Neural cell (in vitro differentiated cells): ENCODE measurements around the gene VPS39. TPM values are rescaled to one million over a fixed set of nuclear protein-coding genes. Genes with fewer than 3 reads are reported as not detected.
A peak's percentile ranks its signal among the peaks of the same experiment; 100 is the strongest.

Source experiments
- H2AFZ ChIP-seq: fragments of 200-600, 300-800 bp; sonication (generic), shearing (Covaris generic); 2 replicates; pipeline ENCODE4 v1.6.0; 2014; ENCODE audit warnings: low read depth, mild to moderate bottlenecking, antibody characterized with exemption, low read length, moderate library complexity
- H3F3A ChIP-seq: fragments of 200-600 bp; shearing (Covaris generic); 2 replicates; pipeline ENCODE4 v1.6.1; 2016; ENCODE audit warnings: mild to moderate bottlenecking, moderate library complexity, mixed read lengths, antibody characterized with exemption, low read length; ENCODE audit not compliant: insufficient read depth, poor library complexity, severe bottlenecking
- H3K27ac ChIP-seq: fragments of 200-600, 300-800 bp; sonication (generic), shearing (Covaris generic); 2 replicates; pipeline ENCODE4 v1.5.1; 2014; ENCODE audit warnings: mild to moderate bottlenecking, low read length, moderate library complexity
- H3K27me3 ChIP-seq: fragments of 300-800, 200-600 bp; sonication (generic), shearing (Covaris generic); 2 replicates; pipeline ENCODE4 v1.6.0; 2014; ENCODE audit warnings: mild to moderate bottlenecking, low read depth, low read length, moderate library complexity; ENCODE audit not compliant: insufficient read depth
- H3K36me3 ChIP-seq: fragments of 300-800, 200-600 bp; sonication (generic), shearing (Covaris generic); 2 replicates; pipeline ENCODE4 v1.5.1; 2014; ENCODE audit warnings: mild to moderate bottlenecking, antibody characterized with exemption, low read length, moderate library complexity; ENCODE audit not compliant: insufficient read depth
- H3K4me2 ChIP-seq: fragments of 300-800, 200-600 bp; sonication (generic), shearing (Covaris generic); 2 replicates; pipeline ENCODE4 v1.6.0; 2014; ENCODE audit warnings: mild to moderate bottlenecking, low read length
- H3K4me3 ChIP-seq: fragments of 300-800, 200-600 bp; sonication (generic), shearing (Covaris generic); 2 replicates; pipeline ENCODE4 v1.5.1; 2014; ENCODE audit warnings: mild to moderate bottlenecking, low read length, moderate library complexity
- H3K79me2 ChIP-seq: fragments of 200-600 bp; shearing (Covaris generic); replicated peaks from 2 replicates; pipeline ENCODE4 v1.6.0; 2014; ENCODE audit warnings: mild to moderate bottlenecking, low read length, moderate library complexity; ENCODE audit not compliant: insufficient read depth
- H3K9ac ChIP-seq: fragments of 300-800, 200-600 bp; sonication (generic), shearing (Covaris generic); 2 replicates; pipeline ENCODE4 v1.6.1; 2016; ENCODE audit warnings: mild to moderate bottlenecking, low read length, mixed read lengths
- H3K9me2 ChIP-seq: fragments of 200-600 bp; shearing (Covaris generic); 2 replicates; pipeline ENCODE4 v1.6.1; 2016; ENCODE audit warnings: mild to moderate bottlenecking, low read length, mixed read lengths; ENCODE audit not compliant: insufficient read depth
- H3K9me3 ChIP-seq: fragments of 200-600, 300-800 bp; sonication (generic), shearing (Covaris generic); 2 replicates; pipeline ENCODE4 v1.6.1; 2016; ENCODE audit warnings: mild to moderate bottlenecking, mixed run types, low read length, moderate library complexity, mixed read lengths
- H4K20me1 ChIP-seq: fragments of 200-600 bp; shearing (Covaris generic); 2 replicates; pipeline ENCODE4 v1.6.1; 2016; ENCODE audit warnings: mild to moderate bottlenecking, mixed run types; ENCODE audit not compliant: insufficient read depth
- CTCF ChIP-seq: fragments of 450-650 bp; IDR thresholded peaks from 2 replicates; pipeline ENCODE4 v1.5.1; 2014; ENCODE audit warnings: antibody characterized with exemption, mild to moderate bottlenecking, moderate library complexity; ENCODE audit not compliant: poor library complexity, severe bottlenecking
- EP300 ChIP-seq: fragments of 450-650 bp; conservative IDR thresholded peaks from 2 replicates; pipeline ENCODE4 v1.6.1; 2014; ENCODE audit warnings: antibody characterized with exemption, mild to moderate bottlenecking, moderate library complexity; ENCODE audit not compliant: poor library complexity, severe bottlenecking
- EZH2 ChIP-seq: fragments of 200-600, 300-800 bp; shearing (Covaris generic), sonication (generic); IDR thresholded peaks from 2 replicates; pipeline ENCODE4 v1.6.1; 2014; ENCODE audit warnings: antibody characterized with exemption, low read length, borderline replicate concordance, mild to moderate bottlenecking; ENCODE audit not compliant: insufficient read depth, poor library complexity, severe bottlenecking
- MXI1 ChIP-seq: fragments of 450-650 bp; conservative IDR thresholded peaks from 2 replicates; pipeline ENCODE4 v1.6.1; 2014; ENCODE audit warnings: antibody characterized with exemption, mild to moderate bottlenecking; ENCODE audit not compliant: poor library complexity, severe bottlenecking
- POLR2AphosphoS5 ChIP-seq: IDR thresholded peaks from 2 replicates; pipeline ENCODE4 v1.6.1; 2012
- RAD21 ChIP-seq: fragments of 450-650 bp; conservative IDR thresholded peaks from 2 replicates; pipeline ENCODE4 v1.6.1; 2014; ENCODE audit warnings: antibody characterized with exemption, mild to moderate bottlenecking, moderate library complexity
- REST ChIP-seq: IDR thresholded peaks from 2 replicates; pipeline ENCODE4 v1.6.1; 2012; ENCODE audit warnings: borderline replicate concordance
- SMC3 ChIP-seq: fragments of 450-650 bp; conservative IDR thresholded peaks from 2 replicates; pipeline ENCODE4 v1.6.1; 2014; ENCODE audit warnings: antibody characterized with exemption, mild to moderate bottlenecking, moderate library complexity; ENCODE audit not compliant: poor library complexity
- TAF1 ChIP-seq: IDR thresholded peaks from 2 replicates; pipeline ENCODE4 v1.6.1; 2012; ENCODE audit warnings: low read depth
- polyA minus RNA-seq: library from RNA; depleted of rRNA, polyadenylated mRNA; stranded (reverse); fragments of >200 nt; gene quantifications from 2 replicates; pipeline ENCODE4 v1.2.3, GENCODE V29; 2014
- polyA plus RNA-seq: library from polyadenylated mRNA; depleted of rRNA; stranded (reverse); fragments of >200 nt; gene quantifications from 2 replicates; pipeline ENCODE4 v1.2.3, GENCODE V29; 2014

Gene VPS39
- 59.9 and 73.5 TPM in 2 replicates for polyA plus RNA-seq
- polyA minus RNA-seq: 91.3 and 107 TPM in 2 replicates

GRCh38 chr15:42207674-42208579 lies at the start of gene VPS39:
Gene VPS39, minus strand, starts transcription at chr15:42208304. Its CDS starts 151 bp downstream, at chr15:42208153.
- no peaks in the 10 kb centered on the region for H3K9me2 ChIP-seq
- H3K27ac ChIP-seq: peak within 1 kb of the TSS; percentile 74
- peak within 1 kb of the TSS; percentile 79 for H3K4me3 ChIP-seq
- H3K9me3 ChIP-seq: no peaks in the 10 kb centered on the region
- peaks cover 10% of the 10 kb centered on the region for H3K36me3 ChIP-seq
- peak within 1 kb of the TSS; percentile 79 for H3K4me2 ChIP-seq
- peaks cover 14% of the 10 kb centered on the region for H3K79me2 ChIP-seq
- H2AFZ ChIP-seq: peak within 1 kb of the TSS; percentile 79
- no peaks in the 10 kb centered on the region for H3F3A ChIP-seq
- TF ChIP-seq MXI1: peak; percentile 76
- TF ChIP-seq SMC3: peak; percentile 26
- TF ChIP-seq REST: peak; percentile 72
- TF ChIP-seq EZH2: no peak
- TF ChIP-seq TAF1: peak; percentile 62
- peak; percentile 23 for TF ChIP-seq EP300
- TF ChIP-seq CTCF: no peak
- no peak for TF ChIP-seq RAD21
- TF ChIP-seq POLR2AphosphoS5: peak; percentile 96
- H3K9ac ChIP-seq: peak within 1 kb of the TSS; percentile 91
- no peaks in the 10 kb centered on the region for H4K20me1 ChIP-seq
- H3K27me3 ChIP-seq: no peaks in the 10 kb centered on the region

GRCh38 chr15:42253300-42253699 lies 45.2 kb upstream of the VPS39 start:
- Histone ChIP-seq H3K4me2 (no peak overlapping the region), H3K4me3 (no peak overlapping the region), H3K27ac (no peak overlapping the region), H3K27me3 (no peaks in the 10 kb centered on the region), H2AFZ (no peak overlapping the region), H3K9me3 (peaks cover 7% of the 10 kb centered on the region), H3K9ac (no peak overlapping the region), H4K20me1 (no peaks in the 10 kb centered on the region), H3K36me3 (peaks cover 19% of the 10 kb centered on the region), H3K9me2 (no peaks in the 10 kb centered on the region), H3F3A (no peaks in the 10 kb centered on the region), H3K79me2 (no peaks in the 10 kb centered on the region)
- TF ChIP-seq MXI1: no peak
- TF ChIP-seq SMC3: no peak
- no peak for TF ChIP-seq EP300
- no peak for TF ChIP-seq TAF1
- TF ChIP-seq POLR2AphosphoS5: no peak
- TF ChIP-seq RAD21: no peak
- no peak for TF ChIP-seq EZH2
- TF ChIP-seq CTCF: no peak
- no peak for TF ChIP-seq REST
